Esophagus muscularis mucosa (tissue), 4 donors: ENCODE results near the gene SYTL2.

Source experiments
- EP300 ChIP-seq: sonication (generic); formaldehyde crosslinking; IDR thresholded peaks from one replicate; pipeline ENCODE4 v1.6.1; 2017; ENCODE audit warnings: antibody characterized with exemption
- POLR2A ChIP-seq: fragments of 450-650 bp; IDR thresholded peaks from one replicate; pipeline ENCODE4 v1.6.1; 2017; ENCODE audit warnings: antibody characterized with exemption, moderate library complexity, mild to moderate bottlenecking, low read depth
- POLR2AphosphoS5 ChIP-seq, 2 donors: sonication (generic); formaldehyde crosslinking; IDR thresholded peaks; one replicate each; pipeline ENCODE4 v1.6.1; 2017; ENCODE audit warnings: antibody characterized with exemption in 2 of 2
- TF ChIP-seq, protein P1 (sequence below), 3 experiments: fragments of 200-600 bp in 2 of 3; fragments of 450-650 bp in 1 of 3; sonication (generic) in 2 of 3; IDR thresholded peaks; one replicate each; pipeline ENCODE4 v1.5.1; 2017 to 2019; ENCODE audit warnings: antibody characterized with exemption in 3 of 3, mild to moderate bottlenecking in 2 of 3, moderate library complexity in 1 of 3

DNA sequence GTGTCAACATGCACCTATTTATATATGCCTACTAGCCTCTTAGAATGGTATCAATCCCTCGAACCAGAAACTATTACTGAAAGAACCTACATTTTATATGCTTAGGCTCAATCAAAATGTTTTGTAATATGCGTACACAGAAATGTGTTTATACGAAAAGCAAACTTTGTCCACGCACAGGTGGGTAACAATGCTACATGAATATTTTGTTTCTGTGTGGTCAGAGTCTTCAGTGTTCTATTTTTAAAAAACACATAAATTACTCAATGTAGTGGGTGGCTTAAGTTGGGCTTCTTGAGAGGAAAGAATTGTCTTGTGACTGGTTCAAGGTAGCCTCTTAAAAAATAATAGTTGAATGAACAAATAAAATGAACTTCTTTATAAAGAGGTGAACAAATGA lies 46.1 kb downstream of the SYTL2 start:
- TF ChIP-seq POLR2AphosphoS5 (IDR thresholded peaks at IDR 0.05), result no peak
- TF ChIP-seq, protein P1, sequence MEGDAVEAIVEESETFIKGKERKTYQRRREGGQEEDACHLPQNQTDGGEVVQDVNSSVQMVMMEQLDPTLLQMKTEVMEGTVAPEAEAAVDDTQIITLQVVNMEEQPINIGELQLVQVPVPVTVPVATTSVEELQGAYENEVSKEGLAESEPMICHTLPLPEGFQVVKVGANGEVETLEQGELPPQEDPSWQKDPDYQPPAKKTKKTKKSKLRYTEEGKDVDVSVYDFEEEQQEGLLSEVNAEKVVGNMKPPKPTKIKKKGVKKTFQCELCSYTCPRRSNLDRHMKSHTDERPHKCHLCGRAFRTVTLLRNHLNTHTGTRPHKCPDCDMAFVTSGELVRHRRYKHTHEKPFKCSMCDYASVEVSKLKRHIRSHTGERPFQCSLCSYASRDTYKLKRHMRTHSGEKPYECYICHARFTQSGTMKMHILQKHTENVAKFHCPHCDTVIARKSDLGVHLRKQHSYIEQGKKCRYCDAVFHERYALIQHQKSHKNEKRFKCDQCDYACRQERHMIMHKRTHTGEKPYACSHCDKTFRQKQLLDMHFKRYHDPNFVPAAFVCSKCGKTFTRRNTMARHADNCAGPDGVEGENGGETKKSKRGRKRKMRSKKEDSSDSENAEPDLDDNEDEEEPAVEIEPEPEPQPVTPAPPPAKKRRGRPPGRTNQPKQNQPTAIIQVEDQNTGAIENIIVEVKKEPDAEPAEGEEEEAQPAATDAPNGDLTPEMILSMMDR (IDR thresholded peaks at IDR 0.05), result no peak
- no peak for TF ChIP-seq EP300
- TF ChIP-seq POLR2A, result no peak
